Ectodermal cell (in vitro differentiated cells): ENCODE results near the gene P3H3.

Experiments used
- H3K27ac ChIP-seq: 2 replicates; pipeline ENCODE4 v1.7.0; 2013; ENCODE audit warnings: mild to moderate bottlenecking, low read depth, low read length; ENCODE audit not compliant: insufficient read depth, poor library complexity, severe bottlenecking
- H3K27me3 ChIP-seq: 2 replicates; pipeline ENCODE4 v1.7.0; 2013; ENCODE audit warnings: mild to moderate bottlenecking, low read length; ENCODE audit not compliant: insufficient read depth, control insufficient read depth, poor library complexity, severe bottlenecking
- H3K36me3 ChIP-seq: one replicate; pipeline ENCODE4 v1.7.0; 2013; ENCODE audit warnings: low read length; ENCODE audit not compliant: control insufficient read depth, insufficient read depth
- H3K4me1 ChIP-seq: one replicate; pipeline ENCODE4 v1.7.0; 2013; ENCODE audit warnings: low read length; ENCODE audit not compliant: control insufficient read depth, insufficient read depth
- H3K4me3 ChIP-seq: 2 replicates; pipeline ENCODE4 v1.7.0; 2013; ENCODE audit warnings: low read depth, low read length, control low read depth; ENCODE audit not compliant: insufficient read depth
- H3K9me3 ChIP-seq: 2 replicates; pipeline ENCODE4 v1.7.0; 2013; ENCODE audit warnings: mild to moderate bottlenecking, low read length, moderate library complexity; ENCODE audit not compliant: control insufficient read depth
- WGBS, 2 experiments: methylation state at CpG; one replicate each; pipeline ENCODE4 v1.1.7; 2013; ENCODE audit warnings: missing lambda C conversion rate in 2 of 2; 5-methylcytosine and 5-hydroxymethylcytosine counted together

P3H3 gene

DNA sequence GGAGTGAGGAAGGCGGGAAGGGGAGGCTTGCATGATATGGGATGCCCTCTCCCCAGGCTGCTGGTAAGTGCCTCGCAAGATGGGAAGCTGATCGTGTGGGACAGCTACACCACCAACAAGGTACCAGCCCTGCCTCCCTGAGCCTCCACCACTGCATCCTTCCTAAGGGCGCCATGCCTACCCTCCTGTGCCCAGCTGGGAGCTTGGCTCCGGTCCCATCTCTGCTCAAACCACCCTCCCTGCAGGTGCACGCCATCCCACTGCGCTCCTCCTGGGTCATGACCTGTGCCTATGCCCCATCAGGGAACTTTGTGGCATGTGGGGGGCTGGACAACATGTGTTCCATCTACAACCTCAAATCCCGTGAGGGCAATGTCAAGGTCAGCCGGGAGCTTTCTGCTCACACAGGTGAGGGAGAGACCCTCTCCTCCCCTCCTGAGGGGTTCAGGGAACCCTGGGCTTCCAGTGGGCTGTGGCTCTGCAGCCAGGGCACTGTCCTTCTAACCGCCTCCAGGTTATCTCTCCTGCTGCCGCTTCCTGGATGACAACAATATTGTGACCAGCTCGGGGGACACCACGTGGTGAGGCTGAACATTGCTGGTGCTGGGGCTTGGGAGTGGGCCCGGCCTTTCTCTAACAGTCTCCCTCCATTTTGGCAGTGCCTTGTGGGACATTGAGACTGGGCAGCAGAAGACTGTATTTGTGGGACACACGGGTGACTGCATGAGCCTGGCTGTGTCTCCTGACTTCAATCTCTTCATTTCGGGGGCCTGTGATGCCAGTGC is 15.1 kb downstream of the P3H3 start:
- Histone ChIP-seq H3K36me3 (peaks cover 25% of the 10 kb centered on the region), H3K4me1 (peaks cover 23% of the 10 kb centered on the region), H3K9me3 (no peaks in the 10 kb centered on the region), H3K27ac (no peak overlapping the region), H3K27me3 (no peaks in the 10 kb centered on the region), H3K4me3 (no peak overlapping the region)
- WGBS, 2 experiments: 84 to 87% methylated on average over 16 of the region's 16 CpGs

DNA sequence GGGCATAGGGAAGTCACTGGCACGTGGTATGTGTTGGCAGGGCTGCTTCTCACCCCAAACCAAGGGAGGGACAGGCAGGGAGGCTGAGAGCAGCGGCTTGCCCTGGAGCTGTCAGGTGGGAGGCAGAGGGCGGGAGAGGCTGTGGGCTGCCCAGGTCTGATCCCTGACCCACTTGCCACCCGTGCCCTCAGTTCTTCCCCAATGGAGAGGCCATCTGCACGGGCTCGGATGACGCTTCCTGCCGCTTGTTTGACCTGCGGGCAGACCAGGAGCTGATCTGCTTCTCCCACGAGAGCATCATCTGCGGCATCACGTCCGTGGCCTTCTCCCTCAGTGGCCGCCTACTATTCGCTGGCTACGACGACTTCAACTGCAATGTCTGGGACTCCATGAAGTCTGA is 17.2 kb downstream of the P3H3 start:
- Histone ChIP-seq H3K4me1 (peaks cover 18% of the 10 kb centered on the region), H3K4me3 (no peak overlapping the region), H3K36me3 (peaks cover 41% of the 10 kb centered on the region), H3K27ac (no peak overlapping the region), H3K9me3 (no peaks in the 10 kb centered on the region), H3K27me3 (no peaks in the 10 kb centered on the region)
- 92 to 93% methylated on average over 17 of the region's 17 CpGs for WGBS, 2 experiments

DNA sequence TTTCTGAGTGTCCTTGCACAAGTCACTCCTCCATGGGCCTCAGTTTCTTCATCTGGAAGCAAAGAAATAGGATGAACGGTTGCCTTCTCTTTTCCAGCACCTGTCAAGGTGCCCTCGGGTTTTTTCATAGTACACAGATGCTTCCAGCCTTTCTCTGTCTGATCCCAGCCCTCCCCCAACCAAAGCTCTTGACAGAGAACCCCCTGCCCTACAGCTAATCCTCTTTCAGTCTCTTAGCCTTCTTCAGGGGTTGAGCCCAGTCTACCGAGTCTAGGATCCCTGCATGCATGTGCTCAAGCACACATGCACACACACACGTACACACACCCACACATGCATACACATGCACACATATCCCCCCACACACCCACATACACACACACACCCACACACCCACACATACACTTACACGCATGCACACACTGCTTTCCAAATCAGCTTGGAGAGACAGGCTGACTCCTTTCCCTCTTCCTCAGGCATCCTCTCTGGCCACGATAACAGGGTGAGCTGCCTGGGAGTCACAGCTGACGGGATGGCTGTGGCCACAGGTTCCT is 18.2 kb downstream of the P3H3 start:
- WGBS, 2 experiments: 94% methylated on average over 7 of the region's 7 CpGs
- Histone ChIP-seq H3K36me3 (peaks cover 43% of the 10 kb centered on the region), H3K4me1 (peaks cover 16% of the 10 kb centered on the region), H3K4me3 (no peak overlapping the region), H3K27ac (no peak overlapping the region), H3K27me3 (no peaks in the 10 kb centered on the region), H3K9me3 (no peaks in the 10 kb centered on the region)

DNA sequence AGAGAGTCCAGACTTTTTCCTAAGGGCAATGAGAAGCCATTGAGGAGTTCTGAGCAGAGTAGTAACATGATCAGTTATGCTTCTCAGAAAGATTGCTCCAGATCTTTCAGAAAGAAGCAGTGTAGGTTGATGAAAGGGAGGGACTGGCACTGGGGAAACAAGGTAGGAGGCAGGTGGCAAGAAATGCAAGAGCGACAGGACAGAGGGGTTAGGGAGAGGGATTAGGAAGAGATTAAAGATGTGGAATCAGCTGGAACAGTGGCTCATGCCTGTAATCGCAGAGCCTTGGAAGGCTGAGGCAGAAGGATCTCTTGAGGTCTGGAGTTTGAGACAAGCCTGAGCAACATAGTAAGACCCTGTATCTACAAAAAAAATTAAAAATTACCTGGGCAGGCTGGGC is 19.5 kb downstream of the P3H3 start:
- Histone ChIP-seq H3K4me1 (peaks cover 14% of the 10 kb centered on the region), H3K27ac (no peak overlapping the region), H3K4me3 (no peak overlapping the region), H3K27me3 (no peaks in the 10 kb centered on the region), H3K9me3 (no peaks in the 10 kb centered on the region), H3K36me3 (peaks cover 43% of the 10 kb centered on the region)
- 85 to 88% methylated on average over 2 of the region's 2 CpGs for WGBS, 2 experiments

DNA sequence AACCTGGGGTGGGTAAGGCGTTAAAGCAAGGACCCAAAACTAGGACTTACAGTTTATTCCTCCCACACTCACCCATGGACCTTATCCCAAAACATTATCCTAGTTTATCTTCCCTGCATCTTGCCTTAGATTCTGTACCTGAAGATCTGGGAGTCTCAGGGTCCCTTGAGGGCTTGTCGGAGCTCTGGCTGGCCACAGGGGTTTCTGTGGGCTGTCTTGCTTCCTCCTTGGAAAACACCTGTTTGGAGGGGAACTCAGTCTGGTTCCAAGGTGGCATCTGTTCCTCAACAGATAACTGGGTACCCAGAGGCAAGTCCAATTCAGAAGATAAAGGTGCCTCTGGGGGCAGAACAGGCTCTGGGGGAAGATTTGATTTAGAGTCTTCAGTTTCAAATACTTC is 21.2 kb downstream of the P3H3 start:
- Histone ChIP-seq H3K27me3 (no peaks in the 10 kb centered on the region), H3K4me3 (no peak overlapping the region), H3K36me3 (peaks cover 40% of the 10 kb centered on the region), H3K4me1 (peaks cover 21% of the 10 kb centered on the region), H3K9me3 (no peaks in the 10 kb centered on the region), H3K27ac (no peak overlapping the region)
- 90 to 94% methylated on average over 2 of the region's 2 CpGs for WGBS, 2 experiments

DNA sequence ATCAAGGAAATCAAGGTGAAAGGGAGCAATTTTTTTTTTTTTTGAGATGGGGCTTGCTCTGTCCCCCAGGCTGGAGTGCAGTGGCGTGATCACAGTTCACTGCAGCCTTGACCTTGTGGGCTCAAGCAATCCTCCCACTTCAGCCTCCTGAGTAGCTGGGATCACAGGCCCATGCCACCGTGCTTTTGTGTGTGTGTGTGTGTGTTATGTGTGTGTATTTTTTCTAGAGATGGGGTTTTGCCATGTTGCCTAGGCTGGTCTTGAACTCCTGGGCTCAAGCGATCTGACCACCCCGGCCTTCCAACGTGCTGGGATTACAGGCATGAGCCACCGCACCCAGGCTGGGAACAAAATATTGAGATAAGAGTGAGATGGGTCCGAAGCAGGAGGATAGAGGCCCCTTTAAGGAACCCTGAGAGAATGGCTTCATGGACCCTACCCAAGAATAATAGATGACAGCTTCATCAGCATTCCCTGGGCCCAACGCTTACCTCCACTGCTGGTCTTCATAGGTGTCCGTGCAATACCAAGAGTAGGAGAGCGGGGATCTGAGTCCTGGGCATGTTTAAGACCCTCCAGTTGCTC is 21.9 kb downstream of the P3H3 start:
- no peaks in the 10 kb centered on the region for H3K27me3 ChIP-seq
- no peak overlapping the region for H3K27ac ChIP-seq
- H3K36me3 ChIP-seq: peaks cover 34% of the 10 kb centered on the region
- H3K4me1 ChIP-seq: peaks cover 21% of the 10 kb centered on the region
- WGBS, 2 experiments: 86 to 89% methylated on average over 10 of the region's 10 CpGs
- no peaks in the 10 kb centered on the region for H3K9me3 ChIP-seq
- H3K4me3 ChIP-seq: peak overlapping the region; percentile 60

DNA sequence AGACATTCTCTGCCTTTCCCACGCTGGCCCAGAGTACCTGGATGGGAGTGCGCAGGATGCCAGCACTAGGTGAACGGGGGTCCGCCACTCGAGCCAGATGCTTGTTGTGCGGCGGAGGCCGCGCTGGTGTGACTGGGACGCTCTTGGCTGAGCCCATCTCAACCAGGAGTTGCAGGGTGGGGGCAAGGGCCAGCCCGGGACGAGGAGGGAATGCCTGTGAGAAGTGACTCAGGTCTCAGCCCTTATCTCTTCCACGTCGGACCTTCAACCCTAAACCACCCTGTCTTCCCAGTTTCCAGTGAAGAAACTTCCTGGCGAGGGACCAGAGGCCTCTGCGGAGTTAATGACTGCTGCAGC is 22.6 kb downstream of the P3H3 start:
- Histone ChIP-seq H3K4me1 (peaks cover 21% of the 10 kb centered on the region), H3K36me3 (peaks cover 27% of the 10 kb centered on the region), H3K27me3 (no peaks in the 10 kb centered on the region), H3K9me3 (no peaks in the 10 kb centered on the region), H3K27ac (no peak overlapping the region), H3K4me3 (peak overlapping the region; percentile 60)
- 12% methylated on average over 16 of the region's 16 CpGs for WGBS, 2 experiments

DNA sequence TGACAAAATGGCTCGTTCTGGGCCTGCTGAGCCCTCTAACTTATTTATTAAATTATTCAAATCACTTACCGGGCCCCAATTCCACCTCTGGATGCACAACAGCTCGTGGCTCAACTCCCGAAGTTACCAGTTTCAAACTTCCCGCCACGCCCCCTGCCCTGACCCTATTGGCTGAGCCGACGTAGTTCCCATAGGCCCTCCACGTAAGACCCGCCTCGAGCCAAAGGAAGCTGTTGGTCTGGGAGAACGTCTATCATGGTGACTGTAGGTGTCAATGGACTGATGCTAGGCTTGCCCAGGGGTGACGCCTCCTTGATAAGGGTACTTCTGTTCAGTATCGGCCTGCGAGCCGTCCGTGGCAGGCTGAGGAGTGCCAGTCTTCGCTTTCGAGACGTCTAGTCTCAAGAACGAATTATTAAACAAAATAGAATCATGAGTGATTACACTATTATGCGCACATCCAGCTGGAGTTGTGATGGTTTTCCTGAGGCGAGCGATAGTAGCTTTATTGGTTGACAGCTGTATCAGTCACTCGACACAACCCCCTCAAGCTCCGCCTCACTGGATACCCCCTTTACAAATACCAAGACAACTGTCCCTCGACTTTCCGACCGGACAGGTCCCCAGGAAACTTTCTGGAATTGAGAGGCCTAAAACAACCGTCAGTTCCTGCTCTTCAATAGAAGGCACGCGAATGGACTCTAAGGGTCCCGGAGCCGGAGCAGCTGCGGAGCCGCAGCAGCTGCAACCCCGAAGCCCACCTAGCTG is 23.1 kb downstream of the P3H3 start, which contains the start of gene CDCA3:
TSS of gene CDCA3 (minus strand) at position 134 of the 768 bp plus-strand sequence. CDS start 334 bp downstream, outside the sequence.
- Histone ChIP-seq H3K27ac (peak within 1 kb of the TSS; percentile 78), H3K36me3 (peaks cover 22% of the 10 kb centered on the region), H3K27me3 (no peaks in the 10 kb centered on the region), H3K4me3 (peak within 1 kb of the TSS; percentile 60), H3K4me1 (peaks cover 21% of the 10 kb centered on the region), H3K9me3 (no peaks in the 10 kb centered on the region)
- 0% methylated on average over 37 of the region's 37 CpGs for WGBS, 2 experiments

DNA sequence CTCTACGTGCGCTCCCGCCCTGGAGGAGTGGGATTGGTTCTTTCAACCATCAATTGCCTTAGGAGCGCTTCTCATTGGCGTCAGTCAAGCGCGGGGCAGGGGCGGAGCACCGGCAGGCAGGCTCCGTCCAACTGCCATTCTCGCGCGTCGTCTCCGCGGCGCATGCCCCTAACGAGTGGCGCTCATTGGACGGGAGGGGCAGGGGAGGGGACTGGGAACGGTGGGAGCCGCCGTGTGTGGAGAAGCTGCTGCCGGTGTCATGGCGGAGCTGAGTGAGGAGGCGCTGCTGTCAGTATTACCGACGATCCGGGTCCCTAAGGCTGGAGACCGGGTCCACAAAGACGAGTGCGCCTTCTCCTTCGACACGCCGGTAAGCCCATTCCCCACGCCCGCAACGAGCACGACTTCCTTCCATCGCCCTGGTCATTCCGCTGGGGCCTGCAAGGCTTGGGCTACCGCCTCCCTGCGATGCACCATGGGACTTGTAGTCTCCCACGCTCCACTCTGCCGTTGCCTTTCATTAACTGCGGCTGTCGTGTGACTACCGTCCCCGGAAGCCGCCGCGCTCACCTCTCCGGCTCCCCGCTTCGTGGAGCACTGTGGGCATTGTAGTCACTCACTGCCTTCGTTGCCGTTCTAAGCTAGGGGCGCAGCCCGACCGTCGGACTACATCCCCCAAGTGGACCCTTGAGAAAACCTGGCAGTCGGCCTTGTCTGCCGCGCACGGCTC is 23.9 kb downstream of the P3H3 start, which contains the start of gene USP5:
TSS of gene USP5 (plus strand) at position 230 of the 730 bp plus-strand sequence. CDS start at position 260, 30 bp downstream.
- no peaks in the 10 kb centered on the region for H3K27me3 ChIP-seq
- H3K36me3 ChIP-seq: peaks cover 20% of the 10 kb centered on the region
- peaks cover 21% of the 10 kb centered on the region for H3K4me1 ChIP-seq
- 0% methylated on average over 65 of the region's 65 CpGs for WGBS, 2 experiments
- H3K27ac ChIP-seq: peak within 1 kb of the TSS; percentile 78
- no peaks in the 10 kb centered on the region for H3K9me3 ChIP-seq
- H3K4me3 ChIP-seq: peak within 1 kb of the TSS; percentile 60
